NCI-H2029 (cell line): ENCODE results near the gene TFAP2C.
"Not testable (repeated sequence)": the region's sequence is repeated elsewhere in the genome, so short reads cannot be mapped to it uniquely, and the experiment has no call there.

Experiments used
- DNase-seq: peaks from one replicate; lab custom pipeline; 2025; lab: John Stamatoyannopoulos, UW

TFAP2C gene

GRCh38 chr20:56616716-56617115, 12.4 kb upstream of the TFAP2C start:
- DNase-seq, result no peak

DNA sequence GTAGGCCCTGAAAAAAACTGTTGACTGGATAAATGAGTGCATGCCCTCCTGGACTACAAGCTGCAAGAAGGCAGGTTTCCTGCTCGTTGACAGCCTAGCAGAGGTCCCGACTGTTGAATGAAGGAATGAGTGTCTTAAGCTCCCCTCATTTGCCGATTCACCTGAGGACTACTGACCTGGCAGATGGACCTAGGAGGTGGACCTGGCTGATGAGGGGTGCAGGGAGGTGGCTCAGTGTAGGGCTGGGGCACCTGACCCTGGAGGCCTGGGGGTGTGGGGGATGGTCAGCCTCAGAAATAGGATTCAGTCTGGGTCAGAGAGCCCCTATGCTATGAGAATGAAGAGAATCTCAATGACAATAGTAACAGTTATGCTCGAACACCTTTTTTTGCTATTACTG, 11.6 kb upstream of the TFAP2C start:
- no peak for DNase-seq

GRCh38 chr20:56621730-56622129, 7.4 kb upstream of the TFAP2C start:
- DNase-seq, result no peak

DNA sequence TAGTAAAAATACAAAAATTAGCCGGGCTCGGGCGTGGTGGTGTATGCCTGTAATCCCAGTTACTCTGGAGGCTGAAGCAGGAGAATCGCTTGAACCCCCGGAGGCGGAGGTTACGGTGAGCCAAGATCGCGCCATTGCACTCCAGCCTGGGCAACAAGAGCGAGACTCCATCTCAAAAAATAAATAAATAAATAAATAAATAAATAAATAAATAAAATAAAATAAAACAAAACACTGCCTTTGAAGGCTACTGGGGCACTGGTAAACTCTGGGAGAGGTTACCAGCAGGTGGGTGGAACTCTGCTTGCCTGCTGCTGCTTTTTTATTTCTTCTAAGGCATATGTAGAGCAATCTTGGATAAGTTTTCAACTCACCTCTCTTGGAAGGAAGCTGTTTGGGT, 5.2 kb upstream of the TFAP2C start:
- DNase-seq, result not testable (repeated sequence)

DNA sequence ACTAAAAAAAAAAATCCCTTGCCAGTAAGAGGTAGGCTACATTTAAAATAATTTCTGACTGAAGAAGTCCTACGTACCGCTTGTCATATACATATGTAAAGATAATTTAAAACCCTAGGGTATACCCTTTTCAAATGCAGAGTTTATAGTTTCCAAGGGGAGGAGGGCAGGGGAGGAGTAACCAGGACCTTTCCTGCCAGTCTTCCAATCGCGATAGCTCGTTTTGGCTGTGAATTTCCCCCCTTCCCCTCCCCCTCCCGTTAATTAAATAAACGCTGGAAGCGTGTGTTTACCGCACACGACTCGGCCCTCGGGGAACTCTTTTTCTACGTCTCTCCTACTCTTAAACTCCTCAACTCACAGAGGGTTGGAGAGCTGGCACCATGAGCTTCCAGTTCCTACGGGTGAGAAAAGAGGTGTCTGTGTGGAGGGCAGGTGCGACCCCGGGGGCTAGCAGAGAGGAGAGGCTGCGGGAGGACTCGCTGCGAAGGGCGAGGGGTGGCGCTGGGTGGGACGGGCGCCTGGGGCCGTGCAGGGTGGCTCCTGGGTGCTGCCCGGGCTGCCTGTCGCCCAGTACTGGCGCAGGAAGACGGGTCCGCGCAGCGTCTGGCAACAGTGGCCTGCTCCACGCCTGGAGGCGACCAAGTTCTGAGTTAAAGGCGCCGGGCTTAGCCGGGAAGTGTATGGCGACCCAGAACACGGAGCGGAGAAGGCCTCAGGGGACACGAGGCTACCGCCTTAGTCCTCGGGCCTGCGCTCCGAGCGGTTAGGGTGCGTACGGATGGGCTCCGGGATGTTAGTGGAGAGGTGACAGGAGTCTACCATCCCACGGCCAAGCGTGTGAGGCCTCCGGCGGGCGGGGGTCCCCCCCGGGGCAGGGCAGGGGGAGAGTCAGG, 4.1 kb upstream of the TFAP2C start:
- no peak for DNase-seq

DNA sequence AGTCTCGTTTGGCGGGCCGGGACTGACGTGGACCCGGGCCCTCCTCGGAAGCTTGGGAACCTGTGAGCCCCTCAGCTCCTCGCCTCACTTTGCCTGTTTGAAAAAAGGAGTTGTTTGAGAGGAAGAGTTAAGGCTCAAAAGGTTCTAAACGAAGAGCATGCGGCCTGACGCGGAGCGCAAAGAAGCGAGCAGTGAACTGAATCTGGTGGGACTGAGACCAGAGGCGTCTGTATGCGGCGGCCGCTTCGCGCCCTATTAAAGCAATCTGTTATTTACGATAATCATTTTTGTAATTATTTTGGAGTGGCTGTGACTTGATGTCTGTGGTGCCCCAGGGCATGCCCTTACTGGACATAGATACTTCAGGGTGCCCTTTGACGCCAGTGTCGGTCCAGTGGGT, 3.3 kb upstream of the TFAP2C start:
- no peak for DNase-seq

- no peak for DNase-seq
These were observed 2.6 kb upstream of the TFAP2C start for GRCh38 chr20:56626367-56627121.

- no peak for DNase-seq
These were observed 1.7 kb upstream of the TFAP2C start for GRCh38 chr20:56627122-56628014.

DNA sequence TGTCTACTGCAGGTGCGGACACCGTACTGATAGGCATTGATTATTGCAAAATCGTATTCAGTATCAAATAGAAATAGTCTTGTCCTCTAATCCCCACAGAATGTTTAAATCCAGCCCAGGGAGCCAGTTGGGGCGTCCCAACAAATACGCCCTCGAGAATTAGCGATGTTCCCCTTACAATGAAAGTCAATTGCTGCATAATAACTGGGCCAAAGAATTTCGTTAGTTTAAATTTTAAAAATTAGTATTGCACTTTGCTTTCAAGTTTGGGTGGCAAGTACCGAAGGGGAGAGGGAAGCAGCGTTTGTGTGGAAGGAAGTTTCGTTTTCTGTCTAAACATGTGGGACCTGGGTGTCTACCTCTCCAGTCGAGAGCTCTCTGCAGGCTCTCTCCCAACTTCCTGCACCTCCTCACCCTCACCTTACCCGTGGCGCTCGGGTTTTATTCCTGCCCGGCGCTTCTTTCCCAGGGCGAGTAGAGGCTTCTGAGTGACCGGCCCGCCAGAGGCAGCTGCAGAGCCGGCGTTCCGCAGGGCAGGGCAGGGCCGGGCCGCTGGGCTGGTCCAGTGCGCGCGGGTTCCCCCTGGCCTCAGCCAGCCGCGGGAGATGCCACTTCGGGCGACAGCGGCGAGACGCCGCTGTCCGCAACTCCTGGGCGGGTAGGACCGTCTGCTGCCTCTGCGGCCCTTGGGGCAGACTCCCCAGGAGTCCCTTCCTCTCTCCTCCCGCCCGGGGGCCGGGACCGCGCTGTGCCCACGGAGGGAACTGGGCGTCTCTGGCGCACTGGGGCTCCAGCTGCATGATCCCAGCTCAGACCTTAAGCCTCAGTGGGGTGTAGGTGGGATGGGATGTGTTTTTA, 862 bp upstream of the TFAP2C start:
- DNase-seq, result no peak

GRCh38 chr20:56629464-56630085, 469 bp downstream of the TFAP2C start:
- no peak for DNase-seq

DNA sequence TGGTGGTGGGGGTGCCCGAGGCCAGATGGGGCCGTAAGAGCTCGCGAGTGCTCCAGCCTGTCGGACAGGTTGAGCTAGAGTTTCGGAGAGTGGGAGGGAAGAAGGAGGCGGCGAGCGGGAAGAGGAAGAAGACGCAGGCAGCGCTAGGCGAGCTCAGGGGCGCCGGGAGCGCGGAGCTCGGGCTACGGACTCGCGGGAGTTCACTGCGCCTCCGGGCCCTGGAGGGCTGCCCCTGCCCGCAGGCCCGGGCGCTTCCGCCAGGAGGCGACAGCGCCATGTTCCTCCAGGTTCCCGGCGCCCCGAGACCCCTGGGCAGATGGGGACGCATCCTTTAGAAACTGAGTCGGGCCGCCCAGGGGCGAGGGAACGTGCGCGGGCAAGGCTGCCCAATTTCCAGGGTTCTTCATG, 984 bp downstream of the TFAP2C start:
- DNase-seq, result no peak

GRCh38 chr20:56630506-56631317, 1.6 kb downstream of the TFAP2C start:
- no peak for DNase-seq

GRCh38 chr20:56631318-56631989, 2.3 kb downstream of the TFAP2C start:
- DNase-seq, result no peak

DNA sequence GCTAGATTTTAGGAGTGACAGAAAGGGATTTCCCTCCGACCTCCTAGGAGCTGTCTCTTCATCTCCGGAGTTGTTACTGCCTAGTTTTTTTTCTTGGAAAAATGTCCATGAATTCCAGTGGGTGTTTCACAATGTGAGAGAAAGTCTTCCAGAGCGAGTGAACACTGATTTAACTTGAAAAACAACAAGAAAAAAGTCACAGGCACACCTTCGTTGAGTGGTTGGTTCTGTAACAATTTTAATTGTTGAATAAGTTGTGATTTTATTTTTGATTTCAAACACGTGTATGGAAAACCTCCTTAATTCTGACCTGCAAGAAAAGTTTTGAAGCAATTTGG, 2.9 kb downstream of the TFAP2C start:
- DNase-seq, result no peak

DNA sequence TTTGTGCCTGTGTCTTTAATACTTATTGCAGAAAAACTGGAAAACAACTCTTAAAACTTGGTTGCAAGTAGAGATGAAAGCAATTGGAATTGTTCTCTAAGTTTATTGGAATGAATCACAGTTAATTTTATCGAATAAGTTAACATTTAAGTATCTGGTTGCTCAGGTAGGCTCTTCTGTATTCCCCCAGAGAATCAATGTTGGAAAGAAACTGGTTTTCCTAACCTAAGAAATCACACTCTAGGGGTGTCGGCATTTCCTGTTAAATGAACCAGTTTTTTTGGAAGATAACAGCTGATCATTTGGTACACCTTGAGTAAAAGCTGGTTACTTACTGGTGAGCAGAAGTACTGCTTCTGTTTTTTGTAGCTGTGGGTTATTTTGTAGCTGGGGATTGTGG, 5.2 kb downstream of the TFAP2C start:
- no peak for DNase-seq

- DNase-seq, result no peak
These were observed 5.8 kb downstream of the TFAP2C start for GRCh38 chr20:56634735-56635385.

DNA sequence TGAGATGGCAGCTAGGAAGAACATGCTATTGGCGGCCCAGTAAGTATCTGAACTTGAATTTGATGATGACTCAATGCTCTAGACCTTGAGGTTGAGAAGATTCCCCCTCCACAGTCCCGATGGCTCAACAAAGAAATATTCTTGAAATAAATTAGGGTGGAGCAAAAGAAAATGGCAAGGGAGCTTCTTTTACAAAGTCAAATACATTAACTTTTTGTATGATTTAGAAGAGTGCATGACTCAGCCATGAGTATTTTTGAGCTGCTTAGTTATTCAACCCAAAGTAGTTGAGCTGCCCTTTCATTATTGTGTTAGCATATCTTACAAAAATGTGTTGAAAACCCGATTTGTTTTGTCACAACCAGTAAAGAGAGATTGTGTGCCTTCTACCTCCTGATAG, 7.6 kb downstream of the TFAP2C start:
- no peak for DNase-seq

GRCh38 chr20:56637576-56637975, 8.5 kb downstream of the TFAP2C start:
- no peak for DNase-seq

DNA sequence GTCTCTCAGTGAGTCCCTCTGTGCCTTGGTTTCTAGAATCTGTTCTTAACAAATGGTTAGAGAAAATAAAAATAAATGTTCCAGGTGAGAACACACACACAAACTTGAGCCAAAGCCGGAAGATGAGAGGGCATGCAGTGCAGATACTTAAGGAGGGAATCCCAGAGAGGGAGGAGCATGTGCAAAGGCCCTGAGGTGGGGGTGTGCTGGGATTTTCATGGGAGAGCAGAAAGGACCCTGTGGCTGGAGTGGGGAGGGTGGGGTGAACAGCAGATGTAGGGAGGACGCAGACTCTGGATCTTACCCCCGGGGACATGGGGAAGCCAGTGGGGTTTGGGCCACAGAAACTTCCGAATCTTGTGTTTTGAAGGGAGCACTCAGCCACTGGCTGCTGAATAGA, 17.5 kb downstream of the TFAP2C start:
- no peak for DNase-seq
